OCI-LY1 (cell line): Measurements from ENCODE around the gene ARAP1.

Experiments used
- H2AFZ ChIP-seq: fragments of 200-600 bp; sonication (generic), shearing (Covaris generic); 2 replicates; pipeline ENCODE4 v1.6.0; 2014; ENCODE audit warnings: antibody characterized with exemption, mild to moderate bottlenecking, low read length
- H3F3A ChIP-seq: fragments of 200-600 bp; sonication (generic), shearing (Covaris generic); 2 replicates; pipeline ENCODE4 v1.6.0; 2014; ENCODE audit warnings: mild to moderate bottlenecking, antibody characterized with exemption, low read length, moderate library complexity; ENCODE audit not compliant: insufficient read depth
- H3K27ac ChIP-seq: fragments of 200-600 bp; sonication (generic); 2 replicates; pipeline ENCODE4 v1.5.1; 2014; ENCODE audit warnings: low read length, mixed run types, mild to moderate bottlenecking, low read depth; ENCODE audit not compliant: poor library complexity, severe bottlenecking
- H3K27me3 ChIP-seq: fragments of 200-600 bp; sonication (generic); 2 replicates; pipeline ENCODE4 v1.6.0; 2014; ENCODE audit warnings: antibody characterized with exemption, mild to moderate bottlenecking, low read length, moderate library complexity; ENCODE audit not compliant: insufficient read depth
- H3K36me3 ChIP-seq: fragments of 200-600 bp; sonication (generic); 2 replicates; pipeline ENCODE4 v1.6.1; 2014; ENCODE audit warnings: mild to moderate bottlenecking, antibody characterized with exemption, low read length, moderate library complexity, mixed read lengths; ENCODE audit not compliant: insufficient read depth
- H3K4me1 ChIP-seq: fragments of 200-600 bp; sonication (generic); 2 replicates; pipeline ENCODE4 v1.5.1; 2014; ENCODE audit warnings: mild to moderate bottlenecking, low read length, moderate library complexity; ENCODE audit not compliant: insufficient read depth, severe bottlenecking
- H3K4me2 ChIP-seq: fragments of 200-600 bp; sonication (generic), shearing (Covaris generic); 2 replicates; pipeline ENCODE4 v1.6.1; 2014; ENCODE audit warnings: low read length
- H3K4me3 ChIP-seq: fragments of 200-600 bp; sonication (generic); 2 replicates; pipeline ENCODE4 v1.5.1; 2014; ENCODE audit warnings: low read length, low read depth, mild to moderate bottlenecking, mixed read lengths; ENCODE audit not compliant: poor library complexity, severe bottlenecking
- H3K79me2 ChIP-seq: fragments of 200-600 bp; shearing (Covaris generic); 2 replicates; pipeline ENCODE4 v1.6.1; 2016; ENCODE audit warnings: mixed run types, low read length, mixed read lengths; ENCODE audit not compliant: insufficient read depth
- H3K9ac ChIP-seq: fragments of 200-600 bp; sonication (generic), shearing (Covaris generic); 2 replicates; pipeline ENCODE4 v1.6.1; 2014; ENCODE audit warnings: mild to moderate bottlenecking, low read length, mixed read lengths
- H3K9me2 ChIP-seq: fragments of 200-600 bp; sonication (generic), shearing (Covaris generic); 2 replicates; pipeline ENCODE4 v1.6.1; 2014; ENCODE audit warnings: low read depth, mild to moderate bottlenecking, low read length, mixed read lengths
- H3K9me3 ChIP-seq: fragments of 200-600 bp; shearing (Covaris generic); 2 replicates; pipeline ENCODE4 v1.6.1; 2014; ENCODE audit warnings: low read length, mixed read lengths
- H4K20me1 ChIP-seq: fragments of 200-600 bp; sonication (generic), shearing (Covaris generic); 2 replicates; pipeline ENCODE4 v1.6.0; 2016; ENCODE audit warnings: mild to moderate bottlenecking, low read length; ENCODE audit not compliant: insufficient read depth
- CTCF ChIP-seq: fragments of 200-600 bp; sonication (generic), shearing (Covaris generic); IDR thresholded peaks from 2 replicates; pipeline ENCODE4 v1.5.1; 2017; ENCODE audit warnings: mild to moderate bottlenecking, antibody characterized with exemption, low read length, moderate library complexity, mixed read lengths
- EZH2 ChIP-seq: fragments of 200-600 bp; sonication (generic), shearing (Covaris generic); IDR thresholded peaks from 2 replicates; pipeline ENCODE4 v1.8.0; 2017; ENCODE audit warnings: borderline replicate concordance, mixed run types, mild to moderate bottlenecking, antibody characterized with exemption, low read length, moderate library complexity, mixed read lengths

Gene ARAP1

GRCh38 chr11:72750086-72750485, 2.1 kb downstream of the ARAP1 start:
- H4K20me1 ChIP-seq: no peaks in the 10 kb centered on the region
- H3K27ac ChIP-seq: no peak overlapping the region
- no peaks in the 10 kb centered on the region for H3K9me2 ChIP-seq
- 0 out of 2 replicates have a peak, but pooled peaks cover 4% of the 10 kb centered on the region for H3K36me3 ChIP-seq
- no peak overlapping the region for H3K4me2 ChIP-seq
- H3K9me3 ChIP-seq: no peaks in the 10 kb centered on the region
- TF ChIP-seq EZH2 (no peak), CTCF (no peak)
- no peak overlapping the region for H2AFZ ChIP-seq
- no peaks in the 10 kb centered on the region for H3K79me2 ChIP-seq
- H3K4me1 ChIP-seq: peaks cover 20% of the 10 kb centered on the region
- H3F3A ChIP-seq: no peaks in the 10 kb centered on the region
- no peak overlapping the region for H3K9ac ChIP-seq
- no peaks in the 10 kb centered on the region for H3K27me3 ChIP-seq
- no peak overlapping the region for H3K4me3 ChIP-seq

- no peaks in the 10 kb centered on the region for H3K9me3 ChIP-seq
- H3K4me2 ChIP-seq: no peak overlapping the region
- no peak overlapping the region for H3K27ac ChIP-seq
- no peaks in the 10 kb centered on the region for H4K20me1 ChIP-seq
- H3K27me3 ChIP-seq: no peaks in the 10 kb centered on the region
- no peak for TF ChIP-seq CTCF
- no peak for TF ChIP-seq EZH2
- H3K36me3 ChIP-seq: peaks cover 4% of the 10 kb centered on the region; the same call in 1 of the 2 replicates
- no peak overlapping the region for H2AFZ ChIP-seq
- H3K4me1 ChIP-seq: peaks cover 32% of the 10 kb centered on the region
- no peaks in the 10 kb centered on the region for H3F3A ChIP-seq
- H3K4me3 ChIP-seq: no peak overlapping the region
- no peak overlapping the region for H3K9ac ChIP-seq
- H3K79me2 ChIP-seq: no peaks in the 10 kb centered on the region
- no peaks in the 10 kb centered on the region for H3K9me2 ChIP-seq
Observed at GRCh38 chr11:72747289-72747855, 4.8 kb downstream of the ARAP1 start.

GRCh38 chr11:72746821-72747220, 5.4 kb downstream of the ARAP1 start:
- Histone ChIP-seq H3K4me2 (no peak overlapping the region), H3K27me3 (no peaks in the 10 kb centered on the region), H3K27ac (no peak overlapping the region), H2AFZ (no peak overlapping the region), H3K9ac (no peak overlapping the region), H3K4me3 (no peak overlapping the region), H3K36me3 (peaks cover 4% of the 10 kb centered on the region; the same call in 1 of the 2 replicates), H3K4me1 (peaks cover 36% of the 10 kb centered on the region), H3K79me2 (no peaks in the 10 kb centered on the region), H3F3A (no peaks in the 10 kb centered on the region), H4K20me1 (no peaks in the 10 kb centered on the region), H3K9me2 (no peaks in the 10 kb centered on the region), H3K9me3 (no peaks in the 10 kb centered on the region)
- TF ChIP-seq EZH2: no peak
- TF ChIP-seq CTCF: no peak
